GM21526 (cell line): ENCODE results near the gene TFIP11.
"Not testable (repeated sequence)": the region's sequence is repeated elsewhere in the genome, so short reads cannot be mapped to it uniquely, and the experiment has no call there.

ENCODE experiments used
- ATAC-seq: cut with Tn5 transposase; IDR thresholded peaks from one replicate; pipeline ENCODE4 v1.9.1; 2021; ENCODE audit warnings: moderate library complexity; ENCODE audit not compliant: unreplicated experiment, low FRiP score

Gene TFIP11

DNA sequence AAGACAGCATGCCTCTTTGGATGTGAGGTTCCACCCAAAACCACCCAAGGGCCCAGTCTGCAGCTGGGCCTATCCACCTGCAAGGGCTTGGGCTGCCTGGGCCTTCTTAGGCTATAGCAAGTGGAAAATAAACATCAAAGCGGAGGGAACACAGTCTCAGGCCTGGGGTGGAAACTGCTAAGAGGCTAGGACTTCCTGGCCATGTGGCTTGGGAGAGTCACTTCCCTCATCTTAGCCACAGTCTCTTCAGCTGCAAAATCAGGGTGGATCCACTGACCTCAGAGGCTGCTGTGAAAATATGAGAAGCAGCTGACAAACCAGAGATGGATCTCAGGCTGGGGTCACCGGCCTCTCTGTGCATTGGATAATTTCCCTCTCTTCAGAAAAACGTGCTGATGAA, 30.6 kb upstream of the TFIP11 start:
- no peak for ATAC-seq

DNA sequence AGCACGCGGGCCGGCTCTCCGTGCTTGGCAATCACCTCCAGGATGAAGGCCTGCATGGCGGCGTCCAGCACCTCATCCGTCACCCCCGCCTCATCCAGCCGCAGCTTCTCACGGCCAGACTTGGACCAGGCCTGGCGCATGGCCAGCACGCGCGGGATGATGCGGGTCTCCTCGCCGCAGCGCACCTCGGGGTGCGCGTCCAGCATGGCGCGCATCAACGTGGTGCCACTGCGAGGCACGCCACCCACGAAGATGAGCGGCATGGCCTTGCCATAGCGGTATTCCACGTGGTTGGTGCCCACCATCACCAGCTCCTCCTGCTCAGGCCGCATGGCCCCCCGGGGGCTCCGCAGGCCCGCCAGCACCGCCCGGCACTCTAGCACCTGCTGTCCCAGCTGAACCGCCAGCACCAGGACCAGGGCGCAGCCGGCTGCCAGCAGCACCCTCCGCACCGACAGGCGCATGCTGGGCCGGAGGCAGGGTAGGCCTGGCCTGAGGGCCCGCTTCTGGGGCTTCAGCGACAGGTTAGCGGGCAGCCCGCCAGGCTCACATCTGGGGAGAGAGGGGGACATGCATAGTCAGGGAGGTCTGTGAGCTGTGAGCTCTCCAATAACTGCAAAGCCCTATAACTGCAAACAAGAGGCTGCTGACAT, 29.0 kb upstream of the TFIP11 start:
- ATAC-seq = no peak

DNA sequence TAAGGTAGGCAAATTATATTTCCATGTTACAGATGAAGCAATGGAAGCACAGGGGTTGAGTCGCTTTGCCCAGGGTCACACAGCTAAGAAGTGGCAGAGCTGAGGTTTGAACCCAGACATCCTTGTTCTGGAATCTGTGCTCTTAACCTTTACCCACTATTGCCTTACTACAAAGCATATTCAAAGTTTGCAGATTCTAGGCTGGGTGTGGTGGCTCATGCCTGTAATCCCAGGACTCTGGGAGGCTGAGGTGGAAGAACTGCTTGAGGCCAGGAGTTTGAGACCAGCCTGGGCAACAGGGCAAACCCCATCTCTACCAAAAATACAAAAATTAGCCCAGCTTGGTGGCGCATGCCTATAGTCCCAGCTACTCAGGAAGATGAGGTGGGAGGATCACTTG, 27.8 kb upstream of the TFIP11 start:
- no peak for ATAC-seq

DNA sequence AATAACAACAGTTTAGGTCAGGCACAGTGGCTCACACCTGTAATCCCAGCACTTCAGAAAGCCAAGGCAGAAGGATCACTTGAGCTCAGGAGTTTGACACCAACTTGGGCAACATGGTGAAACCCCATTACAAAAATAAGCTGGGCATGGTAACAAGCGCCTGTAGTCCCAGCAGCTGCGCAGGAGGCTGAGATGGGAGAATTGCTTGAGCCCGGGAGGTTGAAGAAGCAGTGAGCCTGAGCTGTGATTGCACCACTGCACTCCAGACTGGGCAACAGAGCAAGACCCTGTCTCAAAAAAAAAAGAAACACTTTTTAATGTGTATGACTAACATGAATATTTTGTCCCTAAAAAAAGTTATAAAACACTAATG, 24.5 kb upstream of the TFIP11 start:
- ATAC-seq = no peak

DNA sequence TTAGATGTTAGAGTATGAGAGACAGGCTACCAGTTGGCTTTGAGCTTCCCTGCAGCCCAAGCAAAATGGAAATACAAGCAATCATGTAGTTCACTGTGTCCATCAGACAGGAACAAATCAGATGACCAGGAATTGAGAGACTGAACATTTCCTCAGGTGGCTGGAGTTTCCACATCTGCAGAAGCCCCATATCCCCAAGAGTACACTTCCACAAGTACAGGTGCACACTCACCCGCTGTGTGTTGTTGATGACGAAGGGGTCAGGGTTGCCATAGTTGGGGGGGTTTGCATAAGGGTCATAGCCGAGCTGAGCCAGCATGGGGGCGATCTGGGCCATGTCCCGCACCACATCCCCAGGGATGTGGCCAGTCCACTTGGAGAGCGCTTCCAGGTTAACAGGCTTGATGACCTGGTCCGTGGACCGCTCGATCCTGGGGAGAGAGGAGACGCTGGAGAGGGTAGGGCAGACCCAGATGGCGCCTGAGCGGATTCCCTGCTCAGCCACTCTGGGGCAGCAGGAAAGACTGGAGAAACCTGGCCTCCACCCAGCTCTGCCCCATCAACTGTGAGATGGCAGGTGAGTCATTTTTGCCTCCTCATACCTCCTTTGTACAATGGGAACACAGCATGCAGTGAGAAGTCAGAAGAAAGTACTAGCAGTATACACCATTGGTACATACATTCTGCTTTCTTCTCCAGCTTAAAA, 23.9 kb upstream of the TFIP11 start:
- ATAC-seq = no peak

DNA sequence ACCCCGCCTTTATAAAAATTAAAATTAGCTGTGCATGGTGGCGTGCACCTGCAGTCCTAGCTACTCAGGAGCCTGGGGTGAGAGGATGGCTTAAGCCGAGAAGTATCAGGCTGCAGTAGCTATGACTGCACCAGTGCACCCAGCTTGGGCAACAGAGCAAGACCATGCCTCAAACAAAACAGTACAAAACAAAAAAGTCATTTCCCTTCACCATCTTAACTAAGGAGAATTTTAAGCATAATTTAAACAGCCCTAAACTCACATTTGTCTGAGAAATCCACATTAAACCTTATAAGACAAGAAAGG, 23.3 kb upstream of the TFIP11 start:
- ATAC-seq = no peak

DNA sequence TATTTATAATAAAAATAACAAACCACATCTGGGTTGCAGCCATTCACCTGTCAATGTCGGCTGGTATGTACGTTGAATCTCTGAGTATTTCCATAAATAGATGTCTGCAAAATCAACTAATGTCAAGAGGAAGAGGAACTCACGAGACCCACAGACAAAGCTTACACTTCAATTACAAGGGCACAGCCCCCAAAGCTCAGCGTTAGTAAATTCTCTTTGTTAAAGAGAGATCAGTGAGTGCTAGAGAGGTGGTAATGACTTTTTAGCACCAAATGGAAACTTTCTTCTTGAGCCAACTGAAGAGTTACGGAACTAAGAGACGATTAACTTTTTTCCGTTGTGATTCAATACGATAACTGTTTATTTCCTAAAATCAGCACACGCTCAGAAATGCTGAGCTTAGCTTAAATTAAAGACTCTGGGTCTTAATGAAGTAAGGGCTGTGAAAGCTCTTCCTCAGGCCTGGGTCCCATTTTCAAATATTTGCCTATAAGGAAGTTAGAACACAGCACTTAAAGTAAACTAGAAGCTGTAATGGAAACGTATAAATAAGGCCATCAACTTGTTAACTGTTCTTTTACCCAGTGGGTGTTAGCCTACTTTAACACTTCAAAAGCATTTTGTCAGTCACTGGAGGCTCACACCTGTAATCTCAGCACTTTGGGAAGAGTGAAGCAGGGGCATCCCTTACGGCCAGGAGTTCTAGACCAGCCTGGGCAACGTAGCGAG, 22.8 kb upstream of the TFIP11 start:
- ATAC-seq = no peak

DNA sequence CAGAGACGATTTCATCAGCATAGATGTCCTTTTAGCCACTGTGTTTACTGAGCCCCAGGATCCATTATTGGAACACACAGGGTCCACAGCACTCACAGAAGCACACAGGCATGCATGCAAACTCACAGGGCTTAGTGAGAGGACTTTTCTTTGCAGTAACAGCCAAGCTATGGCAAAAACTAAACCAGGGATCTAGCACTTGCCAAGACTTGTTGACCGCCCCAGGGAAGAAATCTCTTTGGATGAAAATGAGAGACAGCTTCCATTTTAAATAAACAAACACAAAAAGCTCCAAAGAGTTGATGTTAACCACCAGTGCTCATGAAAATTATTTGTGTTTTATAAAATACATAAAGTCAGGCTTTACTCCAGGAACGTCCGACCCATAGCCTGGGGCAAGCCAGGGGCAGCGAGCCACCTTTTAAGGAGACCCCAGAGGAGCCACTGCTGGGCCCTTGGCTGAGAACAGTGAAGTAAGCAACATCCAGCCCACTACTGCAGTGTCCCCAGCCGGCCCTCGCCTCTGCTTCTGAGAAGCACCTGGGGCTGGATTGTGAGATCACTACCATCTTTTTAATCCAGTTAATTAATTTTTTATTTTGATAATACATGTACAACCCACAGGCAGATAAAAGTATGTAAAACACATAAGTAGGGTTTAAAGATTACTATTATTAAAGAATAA, 22.0 kb upstream of the TFIP11 start:
- ATAC-seq = no peak

DNA sequence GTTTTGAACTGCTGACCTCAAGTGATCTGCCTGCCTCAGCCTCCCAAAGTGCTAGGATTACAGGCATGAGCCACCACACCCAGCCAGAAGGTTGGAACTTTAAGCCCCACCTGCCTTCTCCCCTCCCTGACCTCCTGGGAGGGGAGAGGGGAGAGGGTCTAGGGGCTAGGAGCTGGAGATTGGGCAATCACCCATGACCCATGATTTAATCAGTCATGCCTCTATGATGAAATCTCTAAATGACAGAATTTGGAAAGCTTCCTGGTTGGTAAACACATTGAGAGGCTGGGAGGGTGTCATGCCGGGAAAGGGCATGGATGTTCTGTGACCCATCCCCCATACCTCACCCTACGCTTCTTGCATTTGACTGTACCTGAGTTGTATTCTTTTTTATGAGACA, 17.1 kb upstream of the TFIP11 start:
- ATAC-seq = no peak

DNA sequence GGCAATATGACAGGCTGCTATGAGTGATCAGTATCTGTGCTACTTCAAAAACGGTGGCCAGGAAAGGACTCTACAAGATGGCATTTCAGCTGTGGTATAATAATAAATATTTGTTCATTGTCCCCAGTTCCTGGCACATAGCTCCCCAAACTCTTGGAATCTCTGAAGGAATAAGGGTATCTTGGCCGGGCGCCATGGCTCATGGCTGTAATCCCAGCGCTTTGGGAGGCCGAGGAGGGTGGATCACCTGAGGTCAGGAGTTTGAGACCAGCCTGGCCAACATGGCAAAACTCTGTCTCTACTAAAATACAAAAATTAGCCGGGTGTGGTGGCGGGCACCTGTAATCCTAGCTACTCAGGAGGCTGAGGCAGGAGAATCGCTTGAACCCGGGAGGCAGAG, 16.2 kb upstream of the TFIP11 start:
- not testable (repeated sequence) for ATAC-seq

DNA sequence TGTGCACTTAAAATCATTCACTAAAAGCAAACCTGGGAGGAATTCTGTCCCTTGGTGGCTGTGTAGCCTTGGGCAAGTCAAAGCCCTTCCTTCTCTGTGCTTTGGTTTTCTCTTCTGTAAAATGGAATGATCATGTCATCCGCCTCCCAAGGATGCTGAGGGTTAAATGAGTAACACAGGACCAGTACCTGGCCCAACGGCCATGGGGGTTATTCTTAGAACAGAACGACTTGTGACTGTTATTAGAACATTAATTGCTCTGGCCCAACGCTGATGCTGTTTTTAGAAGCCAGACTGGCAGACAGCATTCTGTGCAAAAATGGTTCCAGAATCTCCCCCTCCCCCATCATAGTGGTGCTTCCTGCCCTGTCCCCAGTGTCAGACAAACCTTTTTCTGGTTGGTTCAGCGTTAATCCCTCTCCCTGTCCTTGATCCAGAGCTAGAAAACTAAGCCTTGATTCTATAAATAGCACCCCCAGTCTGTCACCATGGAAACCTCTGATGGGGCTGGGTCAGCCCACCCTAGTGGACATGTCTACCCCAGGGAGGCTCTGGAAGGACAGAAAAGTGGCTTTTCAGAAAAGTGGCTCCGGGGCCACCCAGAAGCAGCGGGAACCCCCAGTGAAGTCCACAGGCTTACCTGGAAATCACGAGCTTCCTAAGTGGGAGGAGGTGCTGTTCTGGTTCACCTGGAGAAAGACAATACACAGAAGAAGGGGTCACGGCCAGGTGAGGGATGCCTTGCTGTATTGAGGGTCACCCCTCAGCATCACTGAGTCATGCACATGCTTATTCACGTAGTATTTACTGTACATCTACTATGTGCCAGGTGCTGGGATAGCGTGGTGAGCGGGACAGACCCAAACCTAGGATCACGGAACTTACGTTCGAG, 15.5 kb upstream of the TFIP11 start:
- ATAC-seq = no peak

DNA sequence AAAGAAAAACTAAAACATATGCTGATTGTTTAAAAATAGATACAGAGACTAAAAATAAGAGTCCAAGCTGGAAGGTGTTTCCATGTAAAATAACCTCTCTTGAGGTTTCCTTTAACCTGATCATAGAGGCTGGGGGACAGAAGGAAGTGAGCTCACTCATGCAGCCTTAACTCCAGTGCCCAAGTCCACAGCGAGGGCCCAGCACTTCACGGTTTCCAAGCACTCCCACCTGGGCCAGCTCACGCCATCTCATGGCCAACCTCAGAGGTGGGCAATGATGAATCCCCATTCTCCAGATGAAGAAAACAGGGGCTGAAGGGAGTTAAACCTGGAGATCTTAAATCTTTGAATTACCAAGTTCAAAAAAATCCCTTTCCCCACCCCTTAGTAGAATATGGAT, 14.9 kb upstream of the TFIP11 start:
- no peak for ATAC-seq

DNA sequence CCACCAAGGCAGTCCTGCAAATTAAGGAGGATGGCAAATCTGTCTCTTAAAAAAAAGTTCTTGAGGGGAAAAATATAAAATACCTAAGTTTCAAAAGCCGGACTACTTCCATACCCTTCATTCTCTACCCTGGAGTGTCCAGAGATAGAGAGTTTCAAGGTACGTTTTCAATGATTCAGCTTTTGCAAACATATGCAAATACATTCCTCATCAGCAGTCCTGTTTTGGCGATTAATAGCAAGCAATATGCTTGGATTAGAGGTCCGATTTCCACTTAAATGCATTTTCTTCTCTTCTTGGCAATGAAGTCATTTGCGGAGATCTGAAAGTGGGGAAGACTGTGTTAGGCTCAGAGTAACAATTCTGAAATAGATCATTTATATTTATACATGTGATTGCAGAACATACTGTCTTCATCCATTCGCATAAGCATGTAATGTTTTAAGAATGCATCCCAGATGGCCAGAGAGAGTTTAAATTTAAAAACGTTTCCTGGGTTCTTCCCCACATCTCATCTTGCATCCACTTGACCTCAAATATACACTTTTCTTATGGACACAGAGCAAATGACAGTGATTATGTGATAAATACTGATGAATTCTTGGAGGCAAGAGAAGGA, 13.8 kb upstream of the TFIP11 start:
- ATAC-seq = no peak

DNA sequence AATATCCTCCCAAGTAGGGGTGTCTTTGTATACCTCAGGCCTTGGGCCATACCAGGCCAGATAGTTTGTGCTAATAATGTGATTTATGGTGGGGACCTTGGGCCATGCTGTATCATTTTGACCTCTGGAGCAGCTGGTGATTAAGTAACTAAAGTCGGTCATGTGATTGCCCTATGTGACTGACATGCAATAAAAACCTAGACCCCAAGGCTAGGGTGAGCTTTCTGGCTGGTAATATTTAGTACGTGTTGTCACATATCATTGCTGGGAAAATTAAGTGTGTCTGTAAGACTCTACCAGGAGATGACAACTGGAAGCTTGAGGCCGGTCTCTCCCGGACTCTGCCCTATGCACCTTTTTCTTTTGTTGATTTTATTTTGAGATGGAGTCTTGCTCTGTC, 12.6 kb upstream of the TFIP11 start:
- ATAC-seq = no peak

DNA sequence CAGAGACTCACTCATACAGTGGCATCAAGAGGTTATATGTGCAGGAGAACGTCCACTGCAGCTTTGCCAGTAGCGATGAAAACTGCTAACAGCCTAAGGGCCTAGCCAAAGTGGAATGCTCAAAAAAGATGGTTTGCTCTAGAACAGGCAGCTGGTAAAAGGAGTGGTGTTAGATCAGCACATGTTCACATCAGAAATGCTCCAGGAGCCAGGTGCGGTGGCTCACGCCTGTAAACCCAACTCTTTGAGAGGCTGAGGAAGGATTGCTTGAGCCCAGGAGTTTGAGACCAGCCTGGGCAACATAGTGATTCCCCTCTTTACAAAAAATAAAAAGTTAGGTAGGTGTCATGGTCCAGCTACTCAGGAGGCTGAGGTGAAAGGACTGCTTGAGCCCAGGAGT, 10.3 kb upstream of the TFIP11 start:
- no peak for ATAC-seq

DNA sequence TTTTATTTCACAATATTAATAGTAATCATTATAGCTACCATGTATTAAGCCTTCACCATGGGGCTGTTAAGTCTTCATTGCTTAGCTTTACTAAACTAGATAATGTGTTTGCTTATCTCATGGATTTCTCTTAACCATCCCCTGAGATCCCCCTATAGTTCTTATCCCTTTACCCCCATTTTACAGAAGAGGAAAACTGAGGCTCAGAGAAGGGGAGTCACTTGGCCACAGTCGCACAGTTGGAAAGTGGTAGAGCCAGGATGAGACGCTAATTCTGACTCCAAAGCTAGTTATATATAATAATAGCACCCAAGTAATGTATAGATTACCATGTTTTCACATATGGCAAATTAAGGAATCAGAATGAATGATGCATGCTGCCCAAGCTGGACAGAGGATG, 9.7 kb upstream of the TFIP11 start:
- no peak for ATAC-seq

DNA sequence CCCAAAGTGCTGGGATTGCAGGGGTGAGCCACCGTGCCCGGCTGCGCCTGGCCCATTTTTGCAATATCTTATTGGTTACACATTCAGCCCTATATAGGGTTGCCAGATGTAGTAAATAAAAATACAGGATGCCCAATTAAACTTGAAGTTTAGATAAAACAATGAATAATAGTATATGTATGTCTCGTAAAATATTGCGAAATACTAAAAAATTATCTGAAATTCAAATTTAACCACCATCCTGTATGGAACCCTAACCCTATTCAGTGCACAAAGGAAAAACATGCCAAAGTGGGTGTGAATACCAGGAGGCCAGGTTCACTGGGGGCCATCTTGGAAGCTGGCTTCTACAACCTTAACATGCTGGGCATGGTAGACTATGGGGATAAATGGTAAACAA, 5.2 kb upstream of the TFIP11 start:
- ATAC-seq = no peak

DNA sequence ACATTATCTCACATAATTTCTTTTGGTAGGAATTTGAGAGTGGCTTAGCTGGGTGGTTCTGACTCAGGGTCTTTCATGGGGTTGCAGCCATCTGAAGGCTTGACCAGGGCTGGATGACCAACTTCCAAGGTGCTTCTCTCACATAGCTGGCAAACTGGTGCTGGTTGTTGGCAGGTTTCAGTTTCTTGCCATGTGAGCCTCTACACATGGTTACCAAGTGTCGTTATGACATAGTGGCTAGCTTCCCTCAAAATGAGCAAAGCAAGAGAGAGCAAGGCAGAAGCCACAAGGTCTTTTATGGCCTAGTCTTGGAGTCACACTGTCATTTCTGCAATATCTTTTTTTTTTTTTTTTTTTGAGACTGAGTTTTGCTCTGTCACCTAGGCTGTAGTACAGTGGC, 4.2 kb upstream of the TFIP11 start:
- ATAC-seq = no peak

DNA sequence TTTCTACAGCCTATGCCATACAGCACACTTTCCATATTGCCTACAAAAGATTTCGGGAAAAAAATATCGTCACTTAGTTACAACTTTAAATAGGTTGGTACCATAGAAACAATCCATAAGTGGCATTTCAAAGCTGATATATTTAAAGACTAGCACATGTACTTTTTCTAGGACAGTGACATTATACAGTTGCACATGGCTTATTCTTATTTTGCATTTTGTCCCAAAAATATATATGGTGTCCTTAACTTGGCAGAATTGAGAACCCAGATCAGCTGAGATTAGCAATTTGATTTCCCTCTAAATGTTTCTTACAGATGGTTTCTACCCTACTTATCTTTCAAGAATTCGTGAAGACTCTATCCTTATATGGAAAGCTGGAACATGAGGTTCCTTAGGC, 3.7 kb upstream of the TFIP11 start:
- no peak for ATAC-seq
